Pons (tissue), 1 donor: Measurements from ENCODE around the gene ABCG1.
A peak's percentile ranks its signal among the peaks of the same experiment; 100 is the strongest.

ENCODE experiments used
- DNase-seq: peaks from one replicate; pipeline ENCODE4 v3.0.0-alpha.2; 2016; ENCODE audit warnings: low spot score

The ABCG1 gene

DNA sequence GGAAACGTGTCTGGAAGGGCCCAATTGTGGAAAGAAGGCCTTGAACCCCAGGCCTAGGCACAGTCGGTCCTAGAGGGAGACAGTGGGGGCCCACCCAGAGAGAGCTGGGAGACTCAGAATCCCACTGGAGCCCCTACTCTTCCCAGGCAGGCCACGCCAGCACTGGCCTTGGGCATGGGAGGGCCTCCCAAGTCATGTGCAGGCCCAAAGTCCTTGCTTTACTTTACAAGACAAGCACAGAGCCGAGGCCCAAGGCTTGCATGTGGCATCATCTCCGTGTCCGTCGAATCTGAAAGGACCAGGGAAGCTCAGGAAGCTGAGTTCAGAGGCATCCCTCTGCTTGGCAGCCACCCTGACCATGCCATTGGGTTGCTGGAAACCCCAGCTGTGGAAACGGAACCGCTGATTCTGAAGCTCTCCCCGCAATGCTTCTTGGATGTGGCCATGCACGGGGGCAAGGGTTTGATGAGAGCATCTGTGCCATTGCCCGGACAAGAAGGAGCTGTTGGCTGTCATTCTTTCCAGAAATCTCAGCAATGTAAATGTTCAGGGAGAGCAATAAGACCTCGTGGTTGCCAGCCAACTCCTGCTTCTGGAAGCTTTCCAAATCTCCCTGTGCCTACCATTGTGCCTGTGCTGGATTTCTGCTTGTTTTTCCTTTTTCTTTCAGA is 32.8 kb downstream of the ABCG1 start:
- DNase-seq, result no peak

DNA sequence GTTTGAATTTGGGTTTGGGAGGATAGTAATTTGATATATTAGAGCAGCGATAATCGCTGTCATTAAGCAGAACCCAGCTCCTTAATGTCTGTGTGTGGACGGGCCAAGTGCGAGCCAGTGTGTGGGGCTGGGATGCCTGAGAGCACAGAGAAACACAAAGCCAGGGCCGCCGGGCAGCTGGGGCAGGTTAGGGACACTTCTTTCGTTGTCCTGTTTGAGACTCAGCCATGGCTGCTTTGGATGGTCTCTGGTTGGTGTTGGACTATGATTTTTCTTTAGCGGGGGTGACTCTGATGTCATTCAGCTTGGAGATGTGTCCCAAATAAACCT is 33.4 kb downstream of the ABCG1 start:
- no peak for DNase-seq

DNA sequence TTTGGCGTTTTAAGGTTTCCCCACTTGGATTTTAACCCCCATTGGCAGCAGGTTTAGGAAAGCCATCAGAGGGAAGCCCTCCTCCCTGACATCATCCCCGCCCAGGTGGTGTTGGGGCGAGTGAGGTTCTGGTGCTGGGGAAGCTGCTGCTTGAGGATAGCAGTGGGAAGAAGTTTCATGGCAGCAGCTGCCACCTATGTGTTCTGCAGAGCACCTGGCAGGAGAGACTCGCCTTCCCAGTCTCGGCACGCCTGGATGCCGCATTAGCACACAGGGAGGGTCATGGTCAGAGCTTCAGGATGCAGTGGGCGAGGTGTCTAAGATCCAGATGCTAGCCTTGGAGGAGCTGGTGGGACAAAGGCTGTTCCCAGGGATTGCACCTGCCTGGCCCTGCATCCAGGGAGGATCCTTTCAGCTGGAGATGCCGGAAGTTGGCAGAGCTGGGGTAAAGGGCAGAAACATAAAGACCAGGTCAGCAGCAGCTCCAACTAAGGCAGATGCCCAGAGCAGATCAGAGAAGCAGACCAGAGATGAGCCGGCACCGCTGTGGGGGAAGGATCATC is 33.9 kb downstream of the ABCG1 start:
- DNase-seq, result no peak

DNA sequence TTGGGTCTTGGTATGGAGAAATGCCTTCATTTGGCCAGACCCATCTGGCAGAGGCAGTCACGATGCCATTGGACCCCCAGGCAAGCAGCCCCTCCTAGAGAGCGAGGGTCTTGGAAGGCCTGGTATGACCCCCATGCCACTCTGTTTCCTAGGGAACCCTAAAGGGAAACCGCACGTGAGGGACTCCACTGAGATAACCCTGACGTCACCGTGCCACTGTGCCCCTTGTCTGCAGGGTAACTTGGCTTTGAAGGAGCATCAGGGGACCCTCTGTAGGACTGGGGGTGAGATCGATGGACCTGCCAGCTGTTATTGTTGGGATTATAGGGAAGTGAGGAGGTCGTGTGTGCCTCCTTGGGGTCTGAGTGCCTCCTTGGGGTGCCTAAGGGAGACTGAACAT is 34.5 kb downstream of the ABCG1 start:
- DNase-seq, result no peak

DNA sequence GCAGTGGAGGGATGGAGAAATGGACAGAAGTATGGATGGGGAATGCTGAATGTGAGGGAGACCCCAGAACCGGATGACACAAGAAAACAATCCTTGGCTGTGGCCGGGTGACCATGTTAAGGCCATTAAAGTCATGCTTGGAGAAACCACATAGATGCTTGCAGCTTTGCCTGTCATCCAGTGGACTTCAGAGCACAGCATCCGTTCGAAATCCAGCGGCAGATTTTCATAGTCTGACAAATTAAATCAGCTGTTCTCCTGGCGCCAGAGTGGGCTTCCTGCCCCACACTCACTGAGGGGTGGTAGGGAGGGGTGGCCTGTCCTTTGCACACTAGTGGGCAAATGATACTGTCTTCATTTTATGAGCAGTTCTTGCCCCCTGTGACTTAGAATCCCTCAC is 35.1 kb downstream of the ABCG1 start:
- no peak for DNase-seq

DNA sequence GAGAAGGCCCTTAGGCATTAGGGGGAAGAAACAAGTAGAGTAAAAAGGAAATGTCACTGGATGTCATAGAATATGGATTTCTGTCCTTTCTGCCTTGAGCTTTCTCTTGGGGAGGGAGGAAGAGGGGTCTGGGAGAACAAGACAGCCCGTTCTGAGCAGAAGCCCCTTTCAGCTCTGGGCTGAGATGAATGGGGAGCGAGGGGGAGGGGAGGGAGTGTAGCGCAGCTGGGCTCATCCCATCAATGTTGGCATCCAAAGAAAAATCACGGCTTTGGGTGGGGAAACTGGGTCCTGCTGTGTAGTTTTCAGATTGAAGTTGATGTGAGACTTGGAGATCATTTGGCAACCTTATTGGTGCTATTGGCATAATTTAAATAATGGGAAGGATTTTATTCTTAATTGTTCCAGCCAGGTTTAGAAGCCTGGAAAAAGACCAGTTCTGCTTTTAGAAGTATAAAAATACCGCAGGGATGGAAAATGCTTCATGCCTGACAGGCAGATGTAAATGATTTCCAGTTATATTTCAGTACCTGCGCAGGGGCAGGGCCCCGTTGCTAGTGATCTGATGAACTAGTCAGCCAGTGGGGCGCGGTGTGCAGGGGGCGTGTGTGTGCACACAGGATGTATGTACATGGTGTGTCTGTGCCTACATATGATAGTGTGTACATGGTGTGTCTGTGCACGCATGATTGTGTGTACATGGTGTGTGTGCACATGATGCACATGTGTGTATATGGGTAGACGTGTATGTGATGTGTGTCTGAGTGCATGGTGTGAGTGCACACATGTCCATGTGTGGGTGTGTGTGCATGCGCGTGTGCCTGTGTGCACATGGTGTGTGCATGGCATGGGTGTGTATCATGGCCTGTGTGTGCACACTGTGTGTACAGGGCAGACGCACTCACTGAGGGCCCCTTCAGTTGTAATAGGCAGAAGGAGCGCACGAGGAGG is 36.0 kb downstream of the ABCG1 start:
- DNase-seq, result peak; percentile 60

DNA sequence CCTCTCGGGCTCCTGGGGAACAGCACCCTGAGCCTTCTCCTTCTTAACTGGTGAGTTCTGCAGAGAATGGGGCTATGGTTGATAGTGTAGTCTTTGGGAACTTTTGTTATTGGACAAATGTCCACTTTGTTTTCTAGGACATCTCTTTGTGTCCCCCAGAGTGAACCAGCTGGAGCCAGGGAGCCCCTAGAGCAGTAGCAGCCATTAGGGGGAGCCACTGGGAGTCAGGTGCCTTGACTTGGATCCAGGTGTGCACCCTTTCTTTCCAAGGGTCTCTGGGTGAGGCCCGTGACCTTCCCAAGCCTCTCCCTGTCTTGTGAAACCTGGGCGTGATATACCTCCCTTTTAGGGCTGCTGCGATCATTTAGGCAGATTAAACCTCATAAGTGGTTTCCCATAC is 36.9 kb downstream of the ABCG1 start:
- no peak for DNase-seq

DNA sequence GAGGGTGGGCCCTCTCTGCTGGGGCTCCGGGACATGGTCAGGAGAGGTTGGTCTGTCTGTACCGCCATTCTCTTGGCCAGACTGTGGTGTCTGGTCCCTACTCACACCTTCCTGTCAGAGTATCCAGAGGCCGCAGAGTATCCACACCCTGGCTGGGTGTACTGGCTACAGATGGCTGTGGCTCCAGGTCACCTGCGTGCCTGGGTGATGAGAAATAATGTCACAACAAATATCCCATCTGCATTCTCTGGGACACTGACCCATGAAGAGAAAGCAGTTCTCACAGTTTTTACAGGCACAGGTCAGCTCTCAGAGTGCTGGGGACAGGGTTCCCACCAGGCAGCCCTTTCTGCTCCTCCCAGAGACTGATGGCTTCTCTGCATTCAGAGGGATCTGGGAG is 37.4 kb downstream of the ABCG1 start:
- DNase-seq, result no peak

DNA sequence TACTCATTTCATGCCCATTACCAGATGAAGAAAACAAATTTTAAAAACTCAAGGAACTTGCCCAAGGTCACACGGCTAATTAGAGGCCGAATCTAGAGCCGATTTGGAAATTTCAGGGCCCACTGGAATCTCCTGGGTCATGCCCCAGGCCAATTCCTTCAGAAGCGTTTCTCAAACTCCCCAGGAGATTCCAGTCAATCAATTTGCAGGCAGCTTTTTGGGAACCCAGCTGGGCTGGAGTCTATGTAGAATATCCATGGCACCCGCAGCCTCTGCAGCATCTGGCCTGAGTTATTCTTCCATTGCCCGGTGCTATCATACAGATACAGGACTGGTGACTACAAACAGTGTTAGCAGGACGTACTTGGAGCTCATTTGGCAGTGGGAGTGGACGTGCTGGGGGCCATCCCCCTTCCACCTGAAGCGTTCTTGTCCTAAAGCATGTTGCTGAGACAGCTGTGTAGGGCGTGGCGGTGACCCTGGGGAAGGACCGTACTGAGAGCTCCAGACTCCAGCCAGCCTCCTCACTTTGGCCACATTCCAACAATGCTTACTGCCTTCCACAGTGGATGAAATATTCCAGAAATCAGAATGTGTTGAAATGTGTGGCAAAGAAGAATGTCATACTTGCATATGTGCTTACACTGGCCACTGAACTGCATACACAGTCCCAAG is 38.3 kb downstream of the ABCG1 start:
- DNase-seq, result no peak

DNA sequence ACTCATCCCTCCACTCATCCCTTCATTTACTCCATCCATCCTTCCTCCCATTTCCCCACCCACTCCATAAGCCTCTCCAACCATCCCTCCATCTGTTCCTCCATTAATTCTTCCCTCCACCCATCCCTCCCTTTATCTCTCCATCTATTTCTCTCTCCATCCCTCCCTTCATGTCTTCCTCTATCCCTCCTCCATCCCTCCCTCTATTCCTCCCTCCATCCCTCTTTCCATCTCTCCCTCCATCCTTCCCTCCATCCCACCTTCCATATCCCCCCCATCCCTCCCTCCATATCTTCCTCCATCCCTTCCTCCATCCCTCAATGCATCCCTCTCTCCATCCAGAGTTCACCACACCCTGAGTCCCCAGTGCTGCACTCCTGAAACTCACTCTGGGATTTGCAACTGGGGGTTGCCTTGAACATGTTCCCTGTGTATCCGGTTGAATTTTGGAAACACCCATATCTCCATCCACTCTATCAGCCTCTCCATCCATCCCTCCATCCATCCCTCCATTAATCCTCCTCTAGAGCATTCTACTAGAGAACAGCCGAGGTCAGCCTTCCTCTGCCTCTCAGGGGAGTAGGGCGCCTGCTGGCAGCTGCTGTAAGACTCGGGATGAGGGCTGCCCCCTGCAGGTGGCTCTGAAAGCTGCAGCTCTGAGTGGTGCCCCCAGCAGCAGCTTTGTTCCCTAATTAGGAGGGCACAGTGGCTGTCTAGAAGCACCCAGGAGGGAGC is 39.4 kb downstream of the ABCG1 start:
- DNase-seq, result peak; percentile 71

DNA sequence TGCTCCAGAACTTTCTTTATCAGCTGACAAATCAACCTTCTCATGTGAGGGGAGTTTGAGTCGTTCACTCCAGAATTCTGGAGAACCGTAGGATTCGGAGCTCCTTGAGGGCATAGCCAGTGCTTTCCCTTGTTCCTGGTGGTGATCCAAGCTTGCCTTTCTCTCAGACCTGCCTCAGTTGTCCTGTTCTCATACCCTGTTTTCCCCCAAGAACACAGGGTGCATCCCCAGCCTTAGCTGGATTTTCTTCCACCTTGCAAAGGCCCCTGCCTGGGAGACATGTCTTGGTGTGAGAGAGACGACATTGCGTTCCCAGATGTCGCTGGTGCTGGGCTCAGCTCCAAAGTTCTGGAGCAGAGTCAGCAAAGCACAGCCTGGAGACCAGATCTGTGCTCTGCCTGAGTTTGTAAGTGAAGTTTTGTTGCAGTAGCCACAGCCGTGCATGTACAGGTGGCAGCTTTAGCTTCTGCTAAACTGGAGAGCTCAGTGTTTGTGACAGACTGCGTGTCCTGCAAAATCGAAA is 40.0 kb downstream of the ABCG1 start:
- peak; percentile 64 for DNase-seq

DNA sequence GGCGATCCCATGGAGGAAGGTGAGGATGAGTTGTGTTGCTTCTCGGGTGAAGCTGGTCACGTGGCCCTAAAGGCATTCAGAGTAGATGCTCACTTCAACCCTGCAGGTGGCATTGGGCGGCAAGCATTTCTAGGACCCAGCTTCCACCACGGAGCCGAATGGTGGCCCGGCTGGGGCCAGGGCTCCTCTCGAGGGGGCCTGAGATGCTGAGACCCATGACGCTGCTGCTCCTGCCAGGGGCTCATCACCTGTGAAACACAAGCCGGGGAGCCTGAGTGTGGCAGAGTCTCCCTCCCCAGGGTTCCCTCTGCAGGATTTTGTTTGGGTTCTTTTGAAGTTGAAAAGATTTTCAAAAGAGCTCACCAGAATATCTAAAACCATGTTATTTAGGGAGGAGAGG is 41.2 kb downstream of the ABCG1 start:
- no peak for DNase-seq

DNA sequence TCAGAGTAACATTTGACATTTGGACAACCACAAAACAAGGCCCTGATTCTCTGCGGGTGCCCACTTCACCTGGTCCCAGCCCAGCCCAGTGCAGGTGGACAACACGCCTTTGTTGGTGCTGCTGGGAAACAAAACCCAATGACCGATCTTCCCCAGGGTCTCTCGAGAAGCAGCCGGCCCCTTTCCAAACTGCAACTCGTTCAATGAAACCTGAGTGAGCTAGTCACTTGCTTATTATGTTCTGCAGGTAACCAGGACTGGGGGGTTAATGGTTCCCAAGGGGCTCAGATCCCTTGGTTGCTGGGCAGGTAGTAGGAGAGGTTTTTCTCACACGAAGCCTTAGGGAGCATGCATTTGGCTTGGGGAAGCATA is 42.9 kb downstream of the ABCG1 start:
- no peak for DNase-seq

DNA sequence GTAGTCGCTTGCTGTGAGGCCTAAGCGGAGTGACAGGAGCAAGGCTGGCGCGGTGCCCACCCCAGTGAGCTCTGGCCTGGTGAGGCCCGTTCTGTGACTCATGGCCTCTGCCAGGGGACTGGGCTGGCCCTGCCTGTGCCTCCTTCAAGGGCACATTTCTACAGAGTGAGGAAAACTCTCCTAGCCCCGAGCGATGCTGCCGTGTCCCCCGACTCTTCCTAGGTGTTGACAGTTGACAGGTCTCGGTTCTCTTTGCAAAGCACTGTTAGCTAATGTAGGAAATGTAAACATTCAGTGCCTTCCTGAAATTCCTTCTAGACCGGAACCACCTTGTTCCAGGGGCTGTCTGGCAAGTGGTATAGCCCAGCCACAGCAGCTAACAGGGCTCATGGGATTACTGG is 43.9 kb downstream of the ABCG1 start:
- DNase-seq, result no peak

DNA sequence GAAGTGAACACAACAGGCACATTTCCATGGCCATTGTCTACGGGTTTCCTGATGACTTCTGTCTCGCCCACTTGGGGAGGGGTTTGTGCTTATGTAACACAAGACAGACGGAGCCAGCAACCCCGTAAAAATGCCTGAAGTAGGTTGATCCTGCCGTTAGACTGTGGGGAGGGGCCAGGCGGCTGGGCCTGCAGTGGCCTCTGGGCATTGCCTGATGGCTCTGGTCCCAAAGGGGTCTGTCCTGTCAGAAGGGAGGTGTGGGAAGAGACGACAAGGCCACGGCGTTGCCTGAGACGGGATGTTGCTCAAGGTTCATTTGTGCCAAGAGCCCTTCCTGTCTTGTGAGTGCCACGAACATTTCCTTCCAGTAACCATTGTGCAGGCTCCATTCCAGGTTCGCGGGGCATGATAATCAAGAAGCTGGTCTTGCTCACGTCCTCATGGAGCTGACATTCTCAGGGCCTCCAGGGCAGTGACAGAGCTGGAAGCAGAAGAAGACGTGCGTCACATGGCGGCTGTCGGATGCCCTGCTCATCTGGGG is 44.7 kb downstream of the ABCG1 start:
- no peak for DNase-seq

DNA sequence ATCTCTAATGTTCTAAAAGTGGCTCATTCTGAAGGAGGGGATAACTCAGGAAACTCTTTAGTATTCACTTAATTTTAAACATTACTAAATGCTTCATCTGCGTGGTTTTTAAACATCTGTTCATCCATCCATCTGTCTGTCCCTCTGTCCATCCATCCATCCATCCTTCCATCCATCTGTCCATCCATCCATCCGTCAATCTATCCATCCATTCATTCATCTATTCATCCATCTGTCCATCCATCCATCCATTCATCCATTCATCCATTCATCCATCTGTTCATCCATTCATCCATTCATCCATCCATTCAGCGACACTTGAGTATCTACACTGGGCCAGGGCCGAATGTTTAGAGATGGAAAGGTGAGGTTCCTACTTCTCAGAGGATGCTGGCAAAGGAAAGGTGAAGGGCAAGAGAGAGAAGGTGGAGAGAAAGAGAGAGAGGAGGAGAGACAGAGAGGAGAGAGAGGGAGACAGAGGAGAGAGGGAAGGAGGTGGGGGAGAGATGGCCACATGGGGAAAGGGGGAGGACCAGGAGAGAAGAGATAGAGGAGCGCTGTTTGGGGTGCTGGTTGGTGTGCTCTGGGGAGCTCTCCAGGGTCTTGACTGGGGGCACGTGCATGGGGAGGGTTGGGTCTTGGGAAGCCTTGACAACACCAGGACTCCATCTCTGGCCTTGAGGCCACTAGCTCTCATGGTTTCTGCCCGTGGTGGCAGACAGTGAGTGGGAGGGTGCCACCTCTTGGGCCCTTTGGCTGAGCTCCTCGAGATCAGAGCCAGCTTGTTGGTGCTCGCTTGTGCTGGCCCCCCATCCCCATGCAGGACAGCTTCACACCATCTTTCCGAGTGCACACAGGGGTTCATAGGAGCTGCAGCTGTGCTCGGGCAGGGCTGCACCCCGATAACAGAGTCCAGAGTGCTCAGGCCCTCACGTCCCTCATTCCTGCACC is 45.6 kb downstream of the ABCG1 start:
- no peak for DNase-seq

DNA sequence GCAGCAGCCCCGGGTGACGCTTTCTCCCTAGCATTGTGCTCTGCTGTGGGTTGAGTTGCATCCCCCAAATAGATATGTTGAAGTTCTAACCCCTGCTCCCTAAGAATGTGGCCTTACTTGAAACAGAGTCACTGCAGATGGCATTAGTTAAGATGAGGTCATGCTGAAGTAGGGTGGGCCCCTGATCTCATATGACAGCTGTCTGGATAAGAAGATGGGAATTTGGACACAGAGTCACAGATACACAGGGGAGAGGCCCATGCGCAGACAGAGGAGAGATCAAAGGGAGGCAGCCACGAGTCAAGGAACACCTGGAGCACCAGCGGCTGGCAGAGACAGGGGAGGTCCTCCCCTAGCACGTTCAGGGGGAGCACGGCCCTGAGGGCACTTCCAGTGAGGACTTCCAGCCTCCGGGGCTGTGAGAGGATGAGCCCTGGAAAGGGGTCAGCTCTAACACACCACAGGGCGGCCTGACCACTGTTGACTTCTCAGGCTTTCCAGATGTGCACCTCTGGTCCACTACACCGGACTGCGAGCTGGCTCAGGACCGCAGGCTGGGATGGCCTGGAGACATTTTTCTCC is 46.4 kb downstream of the ABCG1 start:
- no peak for DNase-seq

DNA sequence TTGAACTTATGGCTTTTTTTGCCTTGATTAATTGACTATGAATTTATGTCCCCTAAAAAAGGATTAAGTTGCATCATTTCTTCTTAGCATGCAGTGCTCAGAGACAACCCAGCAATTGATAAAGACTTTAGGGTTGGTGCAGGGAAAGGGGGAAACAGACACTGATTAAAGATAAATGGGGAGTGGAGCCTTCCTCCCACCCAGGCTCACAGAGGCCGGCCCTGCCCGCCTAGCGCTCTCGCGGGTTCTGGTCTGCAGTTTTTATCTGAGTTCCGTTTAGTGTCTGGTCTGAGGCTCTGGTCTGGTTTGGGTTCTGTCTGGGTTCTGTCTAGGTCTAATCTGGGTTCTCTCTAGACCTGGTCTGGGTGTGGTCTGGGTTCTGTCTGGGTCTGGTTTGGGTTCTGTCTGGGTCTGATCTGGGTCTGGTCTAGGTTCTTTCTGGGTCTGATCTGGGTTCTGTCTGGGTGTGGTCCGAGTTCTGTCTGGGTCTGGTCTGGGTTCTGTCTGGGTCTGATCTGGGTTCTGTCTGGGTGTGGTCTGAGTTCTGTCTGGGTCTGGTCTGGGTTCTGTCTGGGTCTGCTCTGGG is 48.1 kb downstream of the ABCG1 start:
- DNase-seq, result no peak

DNA sequence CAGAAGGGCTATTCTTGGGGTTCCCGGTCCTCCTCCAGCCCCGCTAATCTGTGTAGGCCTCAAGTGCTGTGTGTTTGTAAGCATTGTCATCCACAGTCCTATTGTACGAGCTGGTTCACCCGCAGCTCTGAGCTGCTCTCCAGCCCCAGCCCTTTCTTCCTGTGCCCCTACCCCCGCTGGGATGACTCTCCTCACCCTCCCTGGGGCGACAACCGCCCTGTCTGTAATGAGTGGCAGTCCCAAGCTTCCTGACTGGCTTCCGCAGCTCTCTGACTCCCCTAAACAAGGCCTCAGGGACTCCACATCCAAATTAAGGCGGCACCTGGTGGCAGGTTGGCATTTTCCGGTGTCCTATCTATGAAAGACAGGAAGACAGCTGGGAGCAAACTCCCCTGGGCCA is 50.4 kb downstream of the ABCG1 start:
- DNase-seq, result no peak

DNA sequence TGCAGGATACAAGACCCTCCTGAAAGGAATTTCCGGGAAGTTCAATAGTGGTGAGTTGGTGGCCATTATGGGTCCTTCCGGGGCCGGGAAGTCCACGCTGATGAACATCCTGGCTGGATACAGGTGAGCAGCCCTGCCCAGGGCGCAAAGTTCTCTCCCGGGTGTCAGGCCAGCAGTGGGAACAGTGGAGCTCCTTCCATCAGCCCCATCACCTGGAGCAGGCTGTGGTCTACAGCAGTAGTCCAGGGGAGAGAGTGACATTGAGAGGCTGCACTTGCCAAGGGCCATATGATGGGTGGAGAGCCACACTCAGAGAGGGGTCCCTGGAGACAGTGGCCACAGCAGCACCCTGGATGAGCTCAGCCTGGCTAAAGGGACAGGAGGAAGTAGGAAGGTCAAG is 52.1 kb downstream of the ABCG1 start:
- DNase-seq, result no peak
